H9 (cell line): Measurements from ENCODE around the gene DCAF8. TPM values are rescaled to one million over a fixed set of nuclear protein-coding genes. Genes with fewer than 3 reads are reported as not detected.

Experiments
- DNase-seq: peaks from one replicate; pipeline ENCODE4 v3.0.0-alpha.2; 2017
- H2AFZ ChIP-seq: one replicate; pipeline ENCODE4 v1.6.1; 2013; ENCODE audit warnings: mild to moderate bottlenecking, low read length, control low read depth, moderate library complexity
- H2AK5ac ChIP-seq: 2 replicates; pipeline ENCODE4 v1.6.1; 2013; ENCODE audit warnings: low read length, control low read depth, mixed read lengths; ENCODE audit not compliant: insufficient read length
- H2BK120ac ChIP-seq: one replicate; pipeline ENCODE4 v1.6.1; 2013; ENCODE audit warnings: low read depth, mild to moderate bottlenecking, low read length, control low read depth, inconsistent platforms; ENCODE audit not compliant: poor library complexity, severe bottlenecking
- H2BK12ac ChIP-seq: 2 replicates; pipeline ENCODE4 v1.6.1; 2013; ENCODE audit warnings: low read length, control low read depth, mixed read lengths, low read depth; ENCODE audit not compliant: insufficient read length
- H2BK15ac ChIP-seq: 2 replicates; pipeline ENCODE4 v1.6.1; 2013; ENCODE audit warnings: low read depth, low read length, control low read depth
- H2BK20ac ChIP-seq: one replicate; pipeline ENCODE4 v1.6.1; 2013; ENCODE audit warnings: low read depth, mild to moderate bottlenecking, low read length, control low read depth, inconsistent platforms; ENCODE audit not compliant: poor library complexity, severe bottlenecking
- H2BK5ac ChIP-seq: 2 replicates; pipeline ENCODE4 v1.6.1; 2013; ENCODE audit warnings: low read length, control low read depth, mixed read lengths; ENCODE audit not compliant: insufficient read length
- H3K14ac ChIP-seq: 2 replicates; pipeline ENCODE4 v1.6.1; 2013; ENCODE audit warnings: low read length, control low read depth; ENCODE audit not compliant: insufficient read depth
- H3K18ac ChIP-seq: 2 replicates; pipeline ENCODE4 v1.6.1; 2013; ENCODE audit warnings: low read depth, mild to moderate bottlenecking, mixed read lengths, low read length, control low read depth; ENCODE audit not compliant: insufficient read length
- H3K23ac ChIP-seq: 2 replicates; pipeline ENCODE4 v1.6.1; 2013; ENCODE audit warnings: low read length, control low read depth, mixed read lengths, low read depth; ENCODE audit not compliant: insufficient read length
- H3K23me2 ChIP-seq: 2 replicates; pipeline ENCODE4 v1.6.1; 2013; ENCODE audit warnings: low read depth, mild to moderate bottlenecking, mixed read lengths, low read length, control low read depth; ENCODE audit not compliant: insufficient read length, poor library complexity, severe bottlenecking
- H3K27ac ChIP-seq: 2 replicates; pipeline ENCODE4 v1.5.1; 2013; ENCODE audit warnings: low read length, control low read depth, mixed read lengths, low read depth; ENCODE audit not compliant: insufficient read length
- H3K27me3 ChIP-seq: 2 replicates; pipeline ENCODE4 v1.6.1; 2013; ENCODE audit warnings: low read length, control low read depth, inconsistent platforms; ENCODE audit not compliant: insufficient read depth
- H3K4ac ChIP-seq: 2 replicates; pipeline ENCODE4 v1.6.1; 2013; ENCODE audit warnings: low read depth, mild to moderate bottlenecking, control low read depth, inconsistent platforms, low read length, moderate library complexity
- H3K4me1 ChIP-seq: 2 replicates; pipeline ENCODE4 v1.6.1; 2013; ENCODE audit warnings: low read length, control low read depth, inconsistent platforms; ENCODE audit not compliant: insufficient read depth
- H3K4me2 ChIP-seq: 2 replicates; pipeline ENCODE4 v1.6.1; 2013; ENCODE audit warnings: low read length, control low read depth, mixed read lengths; ENCODE audit not compliant: insufficient read length, insufficient read depth
- H3K56ac ChIP-seq: 2 replicates; pipeline ENCODE4 v1.6.1; 2013; ENCODE audit warnings: low read depth, mild to moderate bottlenecking, mixed read lengths, low read length, control low read depth; ENCODE audit not compliant: insufficient read length
- H3K79me1 ChIP-seq: 2 replicates; pipeline ENCODE4 v1.6.1; 2013; ENCODE audit warnings: low read depth, mild to moderate bottlenecking, moderate library complexity, low read length, control low read depth, inconsistent platforms; ENCODE audit not compliant: insufficient read depth, poor library complexity, severe bottlenecking
- H3K79me2 ChIP-seq: 2 replicates; pipeline ENCODE4 v1.6.1; 2013; ENCODE audit warnings: low read length, control low read depth, inconsistent platforms; ENCODE audit not compliant: insufficient read depth
- H3K9ac ChIP-seq: 2 replicates; pipeline ENCODE4 v1.6.1; 2013; ENCODE audit warnings: low read length, control low read depth, mixed read lengths; ENCODE audit not compliant: insufficient read length; ENCODE audit errors: extremely low read depth
- H3K9me3 ChIP-seq: one replicate; pipeline ENCODE4 v1.6.1; 2013; ENCODE audit warnings: low read depth, low read length, inconsistent platforms; ENCODE audit not compliant: control insufficient read depth
- H3T11ph ChIP-seq: one replicate; pipeline ENCODE4 v1.6.1; 2013; ENCODE audit warnings: mild to moderate bottlenecking, low read length, control low read depth, inconsistent platforms
- H4K20me1 ChIP-seq: one replicate; pipeline ENCODE4 v1.6.1; 2013; ENCODE audit not compliant: control insufficient read depth, insufficient read length, insufficient read depth
- H4K5ac ChIP-seq: 2 replicates; pipeline ENCODE4 v1.6.1; 2013; ENCODE audit warnings: low read depth, mild to moderate bottlenecking, mixed read lengths, low read length, control low read depth; ENCODE audit not compliant: insufficient read length
- H4K8ac ChIP-seq: replicated peaks from 2 replicates; pipeline ENCODE4 v1.6.1; 2013; ENCODE audit warnings: low read length, control low read depth, mixed read lengths, low read depth; ENCODE audit not compliant: insufficient read length
- H4K91ac ChIP-seq: 2 replicates; pipeline ENCODE4 v1.6.1; 2013; ENCODE audit warnings: low read depth, mild to moderate bottlenecking, moderate library complexity, mixed read lengths, low read length, control low read depth; ENCODE audit not compliant: insufficient read length
- H3K27ac Mint-ChIP-seq, 3 experiments: 2 replicates in 2 of 3; 3 replicates in 1 of 3; pipeline ENCODE4 v1.8.0; 2020 to 2021; ENCODE audit warnings: mixed read lengths in 3 of 3, mild to moderate bottlenecking in 1 of 3, moderate library complexity in 1 of 3
- H3K27me3 Mint-ChIP-seq: 2 replicates; pipeline ENCODE4 v1.8.0; 2021; ENCODE audit warnings: low read depth, mild to moderate bottlenecking, moderate library complexity, mixed read lengths
- H3K36me3 Mint-ChIP-seq, 3 experiments: 2 replicates in 2 of 3; 3 replicates in 1 of 3; pipeline ENCODE4 v1.8.0; 2020 to 2021; ENCODE audit warnings: low read depth in 3 of 3, mixed read lengths in 3 of 3; ENCODE audit not compliant: insufficient read depth in 1 of 3
- H3K4me1 Mint-ChIP-seq, 2 experiments: 2 replicates each; pipeline ENCODE4 v1.8.0; 2020; ENCODE audit warnings: mixed read lengths in 2 of 2
- H3K4me3 Mint-ChIP-seq, 2 experiments: 2 replicates in 1 of 2; 3 replicates in 1 of 2; pipeline ENCODE4 v1.8.0; 2020 to 2021; ENCODE audit warnings: mild to moderate bottlenecking in 2 of 2, mixed read lengths in 2 of 2, moderate library complexity in 1 of 2
- H3K9me3 Mint-ChIP-seq, 2 experiments: 2 replicates in 1 of 2; 3 replicates in 1 of 2; pipeline ENCODE4 v1.8.0; 2020; ENCODE audit warnings: mild to moderate bottlenecking in 2 of 2, mixed read lengths in 2 of 2, moderate library complexity in 1 of 2
- WGBS: extraction: QIAGEN DNeasy Blood & Tissue Kit; methylation state at CpG from one replicate; pipeline ENCODE4 v1.1.7; 2013; ENCODE audit warnings: missing lambda C conversion rate, low lambda C conversion rate, mixed read lengths; ENCODE audit not compliant: insufficient read length; ENCODE audit errors: extremely low coverage; 5-methylcytosine and 5-hydroxymethylcytosine counted together
- total RNA-seq: library from RNA; stranded (reverse); gene quantifications from 2 replicates; pipeline ENCODE4 v1.2.1, GENCODE V29; 2021
- TF ChIP-seq, protein P1 (sequence below): fragments of 200-600 bp; sonication (generic); conservative IDR thresholded peaks from 3 replicates; pipeline ENCODE4 v1.8.0; 2021; ENCODE audit warnings: antibody characterized with exemption, mild to moderate bottlenecking

Gene DCAF8
- total RNA-seq, 1 experiment from 2014 or later, result 106 TPM

DNA sequence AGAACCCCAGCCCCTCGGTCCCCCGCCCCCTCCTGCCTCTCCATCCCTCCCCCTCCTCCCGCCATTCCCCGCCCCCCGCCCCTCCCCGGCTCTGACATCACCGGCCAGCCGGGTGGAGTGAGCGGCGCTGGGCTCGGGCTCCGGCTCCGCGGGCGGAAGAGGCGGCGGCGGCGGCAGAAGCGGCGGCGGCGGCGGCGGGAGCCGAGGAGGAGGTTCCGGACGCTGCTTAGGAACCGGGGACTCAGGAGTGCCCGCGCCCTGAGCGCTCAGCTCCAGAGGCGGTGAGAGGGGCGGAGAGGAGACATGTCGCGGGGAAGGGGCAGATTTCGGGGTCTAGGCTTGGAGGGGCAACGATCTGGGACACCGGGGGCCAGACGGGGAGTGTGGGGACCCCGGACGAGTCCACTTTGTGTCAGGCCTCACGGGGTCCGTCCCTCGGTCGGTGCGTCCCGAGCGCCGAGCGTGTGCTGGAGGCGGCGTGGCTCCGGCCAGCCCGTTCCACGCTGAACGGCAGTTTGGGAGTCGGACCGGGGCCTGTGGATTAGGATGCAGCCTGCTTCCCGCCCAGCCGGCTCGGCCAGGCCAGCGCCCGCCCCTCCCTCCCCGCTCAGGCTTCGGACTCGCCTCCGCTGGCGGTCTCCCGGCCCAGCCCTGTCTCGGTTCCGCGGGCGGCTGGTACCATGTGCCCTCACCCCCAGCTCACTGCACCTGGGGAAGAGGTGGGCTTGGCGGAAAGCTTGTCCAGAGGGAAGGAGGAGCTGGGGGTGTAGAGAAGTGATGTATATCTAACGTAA is 56.9 kb downstream of the DCAF8 start, which contains the start of gene PEA15:
Gene PEA15 (plus strand): TSS at position 143 of the 794 bp plus-strand sequence. CDS start 6,161 bp downstream, outside the sequence.
- no CpG with 5 or more reads among the region's 76 CpGs for WGBS

More for the DNA sequence above, 56.9 kb downstream of the DCAF8 start, which contains the start of gene PEA15:
- H4K20me1 ChIP-seq, result no peaks in the 10 kb centered on the region
- Mint-ChIP-seq H3K9me3 (no peaks in the 10 kb centered on the region), H3K4me3 (peak within 1 kb of the TSS; percentile 91), H3K27me3 (no peaks in the 10 kb centered on the region), H3K4me1 (peaks cover 51 to 53% of the 10 kb centered on the region in 2 experiments), H3K36me3 (peaks cover 4 to 36% (median 8%) of the 10 kb centered on the region in 3 experiments; a peak in 5 of 7 replicates), H3K27ac (peak within 1 kb of the TSS in 2 of 3 experiments; percentile 20 to 94; a peak in 3 of 7 replicates)
- peaks cover 24% of the 10 kb centered on the region; the same call in 1 of the 2 replicates for H3K4me1 ChIP-seq
- no peak within 1 kb of the TSS for H2BK20ac ChIP-seq
- no peaks in the 10 kb centered on the region for H3K79me1 ChIP-seq
- no peaks in the 10 kb centered on the region for H3K79me2 ChIP-seq
- no peaks in the 10 kb centered on the region for H3K9me3 ChIP-seq
- no peak within 1 kb of the TSS; the same call in 1 of the 2 replicates for H2BK15ac ChIP-seq
- H4K91ac ChIP-seq, result no peak within 1 kb of the TSS
- no peaks in the 10 kb centered on the region for H3K27me3 ChIP-seq
- DNase-seq, result peak; percentile 78
- H3K4ac ChIP-seq, result no peak within 1 kb of the TSS; the same call in 1 of the 2 replicates
- H4K5ac ChIP-seq, result no peak within 1 kb of the TSS
- peak within 1 kb of the TSS; percentile 56 for H3K4me2 ChIP-seq
- H2BK12ac ChIP-seq, result no peak within 1 kb of the TSS
- no peak within 1 kb of the TSS for H2AK5ac ChIP-seq
- no peak within 1 kb of the TSS for H3K23ac ChIP-seq
- no peak within 1 kb of the TSS for H3K27ac ChIP-seq
- H2BK120ac ChIP-seq, result no peak within 1 kb of the TSS
- H3K9ac ChIP-seq, result peak within 1 kb of the TSS; percentile 84
- peak within 1 kb of the TSS; percentile 82 for H3K14ac ChIP-seq
- H2AFZ ChIP-seq, result peak within 1 kb of the TSS; percentile 43
- no peak within 1 kb of the TSS for H4K8ac ChIP-seq
- H3K56ac ChIP-seq, result no peak within 1 kb of the TSS
- peak within 1 kb of the TSS; percentile 91 for H3K18ac ChIP-seq
- H2BK5ac ChIP-seq, result no peak within 1 kb of the TSS
- H3K23me2 ChIP-seq, result peaks cover 9% of the 10 kb centered on the region
- TF ChIP-seq, protein P1, sequence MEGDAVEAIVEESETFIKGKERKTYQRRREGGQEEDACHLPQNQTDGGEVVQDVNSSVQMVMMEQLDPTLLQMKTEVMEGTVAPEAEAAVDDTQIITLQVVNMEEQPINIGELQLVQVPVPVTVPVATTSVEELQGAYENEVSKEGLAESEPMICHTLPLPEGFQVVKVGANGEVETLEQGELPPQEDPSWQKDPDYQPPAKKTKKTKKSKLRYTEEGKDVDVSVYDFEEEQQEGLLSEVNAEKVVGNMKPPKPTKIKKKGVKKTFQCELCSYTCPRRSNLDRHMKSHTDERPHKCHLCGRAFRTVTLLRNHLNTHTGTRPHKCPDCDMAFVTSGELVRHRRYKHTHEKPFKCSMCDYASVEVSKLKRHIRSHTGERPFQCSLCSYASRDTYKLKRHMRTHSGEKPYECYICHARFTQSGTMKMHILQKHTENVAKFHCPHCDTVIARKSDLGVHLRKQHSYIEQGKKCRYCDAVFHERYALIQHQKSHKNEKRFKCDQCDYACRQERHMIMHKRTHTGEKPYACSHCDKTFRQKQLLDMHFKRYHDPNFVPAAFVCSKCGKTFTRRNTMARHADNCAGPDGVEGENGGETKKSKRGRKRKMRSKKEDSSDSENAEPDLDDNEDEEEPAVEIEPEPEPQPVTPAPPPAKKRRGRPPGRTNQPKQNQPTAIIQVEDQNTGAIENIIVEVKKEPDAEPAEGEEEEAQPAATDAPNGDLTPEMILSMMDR, result no peak
- H3T11ph ChIP-seq, result no peak within 1 kb of the TSS
